ENCODE results near the gene SHLD2.
"Not testable (repeated sequence)": the region's sequence is repeated elsewhere in the genome, so short reads cannot be mapped to it uniquely, and the experiment has no call there.

- TF ChIP-seq EZH2phosphoT487 (IDR thresholded peaks at IDR 0.05; ENCODE audit: borderline replicate concordance); CTCF (conservative IDR thresholded peaks at IDR 0.05; ENCODE audit: low read length): not testable (repeated sequence)
Observed at GRCh38 chr10:87143109-87143418, 48.1 kb downstream of the SHLD2 start.
